Measurements from ENCODE around the gene ACTRT2. TPM values are rescaled to one million over a fixed set of nuclear protein-coding genes. Genes with fewer than 3 reads are reported as not detected.

The ACTRT2 gene
- total RNA-seq, result 100 to 1,000 TPM in 1 of 2 donors, 10 to 100 TPM in 1; 64.2 to 143 TPM
- polyA plus RNA-seq (ENCODE audit: insufficient read depth, low read depth, low replicate concordance), result 183 TPM
- long read RNA-seq, donor 1, result 0 reads
- long read RNA-seq, donor 2, result 0 reads

DNA sequence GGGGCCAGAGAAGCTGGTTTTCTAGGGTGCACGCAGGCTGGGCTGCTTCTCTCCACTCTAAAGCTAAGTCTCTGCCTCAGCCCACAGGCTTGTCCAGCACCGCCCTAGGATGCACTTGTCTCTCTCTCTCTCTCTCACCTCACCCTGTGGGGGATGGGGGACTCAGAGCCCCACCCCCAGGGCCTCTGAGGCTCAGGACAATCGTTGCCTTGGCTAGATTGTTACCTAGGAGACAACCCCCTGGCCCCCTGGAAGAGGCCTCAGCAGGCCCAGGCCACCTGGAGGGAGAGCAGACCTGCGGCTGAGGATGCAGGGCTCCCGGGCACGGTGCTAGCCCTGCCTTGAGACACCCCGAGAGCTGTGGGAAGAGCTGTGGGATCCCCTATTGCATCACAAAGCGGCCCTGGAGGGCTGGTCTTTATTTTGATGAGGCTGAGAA lies at the start of gene ACTRT2:
TSS of gene ACTRT2 (plus strand) at position 235 of the 439 bp plus-strand sequence. CDS start 220 bp downstream, outside the sequence.
- Histone ChIP-seq H3K9me3 (no peaks in the 10 kb centered on the region), H3K4me3 (no peak within 1 kb of the TSS), H3K27me3 (no peaks in the 10 kb centered on the region), H3K27ac (no peak within 1 kb of the TSS), H3K4me1 (no peaks in the 10 kb centered on the region), H3K36me3 (ENCODE audit: low read depth, missing control alignments) (no peaks in the 10 kb centered on the region)
- 69 to 73% methylated on average over 5 to 8 of the region's 8 CpGs for WGBS, 2 donors
- intact Hi-C loops (cut with DNase I; ENCODE audit: low total_unique reads), result no loop called here
- TF ChIP-seq, protein P1, sequence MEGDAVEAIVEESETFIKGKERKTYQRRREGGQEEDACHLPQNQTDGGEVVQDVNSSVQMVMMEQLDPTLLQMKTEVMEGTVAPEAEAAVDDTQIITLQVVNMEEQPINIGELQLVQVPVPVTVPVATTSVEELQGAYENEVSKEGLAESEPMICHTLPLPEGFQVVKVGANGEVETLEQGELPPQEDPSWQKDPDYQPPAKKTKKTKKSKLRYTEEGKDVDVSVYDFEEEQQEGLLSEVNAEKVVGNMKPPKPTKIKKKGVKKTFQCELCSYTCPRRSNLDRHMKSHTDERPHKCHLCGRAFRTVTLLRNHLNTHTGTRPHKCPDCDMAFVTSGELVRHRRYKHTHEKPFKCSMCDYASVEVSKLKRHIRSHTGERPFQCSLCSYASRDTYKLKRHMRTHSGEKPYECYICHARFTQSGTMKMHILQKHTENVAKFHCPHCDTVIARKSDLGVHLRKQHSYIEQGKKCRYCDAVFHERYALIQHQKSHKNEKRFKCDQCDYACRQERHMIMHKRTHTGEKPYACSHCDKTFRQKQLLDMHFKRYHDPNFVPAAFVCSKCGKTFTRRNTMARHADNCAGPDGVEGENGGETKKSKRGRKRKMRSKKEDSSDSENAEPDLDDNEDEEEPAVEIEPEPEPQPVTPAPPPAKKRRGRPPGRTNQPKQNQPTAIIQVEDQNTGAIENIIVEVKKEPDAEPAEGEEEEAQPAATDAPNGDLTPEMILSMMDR (IDR thresholded peaks at IDR 0.05), result no peak
- TF ChIP-seq POLR2A (IDR thresholded peaks at IDR 0.05), result no peak
- DNase-seq, result no peak

DNA sequence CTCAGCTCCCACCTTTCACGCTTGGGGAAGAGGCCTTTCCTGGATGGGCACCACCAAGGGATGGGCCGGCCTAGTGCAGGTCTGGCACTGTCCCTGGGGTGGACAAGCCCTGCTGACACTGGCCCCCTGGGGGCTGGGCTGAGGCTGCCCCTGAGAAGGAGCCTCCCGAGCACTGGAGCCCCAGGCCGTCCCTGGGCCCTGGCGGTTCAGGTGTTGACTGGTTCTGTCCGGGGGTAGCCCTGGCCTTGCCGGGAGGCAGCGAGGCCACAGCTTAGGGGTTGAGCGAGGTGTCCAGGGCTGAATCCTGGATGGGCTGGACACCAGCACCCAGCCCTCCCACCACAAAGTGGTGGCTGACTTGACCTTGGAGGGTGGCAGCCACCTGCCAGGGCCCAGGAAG lies 49.7 kb upstream of the ACTRT2 start:
- Histone ChIP-seq H3K4me3 (no peak overlapping the region), H3K27me3 (no peaks in the 10 kb centered on the region), H3K27ac (no peak overlapping the region), H3K9me3 (no peaks in the 10 kb centered on the region), H3K4me1 (peaks cover 16% of the 10 kb centered on the region), H3K36me3 (ENCODE audit: low read depth, missing control alignments) (no peaks in the 10 kb centered on the region)
- DNase-seq, result peak; percentile 6
- intact Hi-C loops (cut with DNase I; ENCODE audit: low total_unique reads), result no loop called here
- WGBS, 2 donors, result 93 to 100% methylated on average over 2 to 9 of the region's 9 CpGs
- TF ChIP-seq, protein P1 (IDR thresholded peaks at IDR 0.05), result no peak
- TF ChIP-seq POLR2A (IDR thresholded peaks at IDR 0.05), result no peak

DNA sequence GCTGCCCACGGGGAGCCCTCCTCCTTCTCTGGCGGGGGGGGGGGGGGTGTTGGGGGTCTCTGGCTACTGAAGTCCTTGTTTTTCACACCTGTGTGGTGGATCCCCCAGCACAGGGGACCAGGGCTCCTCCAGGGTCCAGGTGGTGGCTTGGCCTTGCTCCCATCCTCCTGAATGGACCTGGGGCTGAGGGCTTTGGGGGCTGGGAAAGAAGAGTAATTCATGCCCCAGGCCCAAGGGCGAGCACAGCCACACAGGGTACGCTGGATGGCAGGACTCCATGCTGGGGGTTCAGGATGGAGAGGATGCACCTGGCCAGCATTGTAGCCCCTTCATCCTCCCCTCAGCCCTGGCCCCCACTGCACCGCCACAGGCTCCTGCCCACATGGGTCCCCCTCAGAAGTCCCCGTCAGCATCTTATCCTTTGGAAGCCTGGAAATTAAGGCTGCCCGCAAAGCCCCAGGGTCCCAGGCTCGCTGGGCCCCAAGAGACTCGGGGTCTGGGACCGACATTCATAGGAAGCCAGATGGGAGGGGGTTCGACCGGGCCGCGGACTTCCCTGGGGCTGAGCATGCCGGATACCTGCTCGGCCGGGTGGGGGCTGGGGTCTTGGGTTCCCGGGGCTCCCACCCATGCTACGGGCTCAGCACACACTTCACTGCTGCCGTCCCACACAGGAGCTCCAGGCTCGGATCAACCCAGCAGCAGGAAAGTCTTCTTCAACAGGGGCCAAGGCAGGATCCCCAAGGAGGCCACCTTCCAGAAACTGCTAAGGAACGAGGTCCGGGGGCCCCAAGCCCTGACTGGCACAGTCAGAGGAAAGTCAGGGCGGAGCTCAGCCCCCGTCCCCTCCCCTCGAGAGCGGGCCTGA lies 49.0 kb upstream of the ACTRT2 start:
- WGBS, 2 donors, result 85 to 89% methylated on average over 7 to 25 of the region's 27 CpGs
- no peak for TF ChIP-seq POLR2A (IDR thresholded peaks at IDR 0.05)
- TF ChIP-seq, protein P1 (IDR thresholded peaks at IDR 0.05), result no peak
- Histone ChIP-seq H3K4me3 (no peak overlapping the region), H3K36me3 (ENCODE audit: low read depth, missing control alignments) (no peaks in the 10 kb centered on the region), H3K9me3 (no peaks in the 10 kb centered on the region), H3K27me3 (no peaks in the 10 kb centered on the region), H3K27ac (no peak overlapping the region), H3K4me1 (peaks cover 16% of the 10 kb centered on the region)
- peak; percentile 8 for DNase-seq
- intact Hi-C loops (cut with DNase I; ENCODE audit: low total_unique reads), result no loop called here

DNA sequence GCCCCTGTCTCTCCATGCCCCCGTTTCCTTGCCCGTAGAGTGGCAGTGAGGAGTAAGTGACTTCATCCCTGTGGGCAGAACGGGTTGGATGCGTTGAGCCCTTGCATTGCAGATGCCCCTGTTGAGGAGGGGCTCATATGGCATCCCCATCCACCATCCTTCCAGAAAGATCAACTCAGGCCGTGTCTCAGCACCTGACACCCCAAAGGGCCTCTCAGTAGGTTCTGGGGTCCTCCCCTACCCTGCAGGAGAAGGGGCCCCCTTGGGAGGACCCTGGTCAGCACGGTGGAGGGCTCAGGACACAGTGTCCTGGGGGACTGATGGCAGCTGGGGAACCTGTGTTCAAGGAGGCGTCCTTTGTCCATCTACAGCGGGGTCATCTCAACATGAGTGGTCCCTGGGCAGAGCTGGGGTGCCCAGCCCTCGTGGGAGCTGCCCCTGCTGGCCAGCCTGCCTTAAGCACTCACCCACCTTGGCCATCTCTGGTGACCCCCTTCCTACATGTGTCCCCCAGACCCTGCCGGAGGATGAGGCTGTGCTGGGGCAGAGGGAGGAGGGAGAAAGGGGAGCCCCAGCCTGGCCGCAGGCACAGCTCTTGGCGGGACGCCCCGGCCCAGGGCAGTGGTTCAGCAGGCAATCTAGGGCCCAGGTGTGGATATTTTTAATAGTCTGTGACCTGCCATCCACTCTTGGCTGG lies 48.2 kb upstream of the ACTRT2 start:
- 52 to 86% methylated on average over 3 to 14 of the region's 14 CpGs for WGBS, 2 donors
- peak; percentile 6 for DNase-seq
- H3K27ac ChIP-seq, result no peak overlapping the region
- H3K9me3 ChIP-seq, result no peaks in the 10 kb centered on the region
- H3K4me3 ChIP-seq, result no peak overlapping the region
- intact Hi-C loops (cut with DNase I; ENCODE audit: low total_unique reads), result no loop called here
- H3K27me3 ChIP-seq, result no peaks in the 10 kb centered on the region
- H3K4me1 ChIP-seq, result peaks cover 13% of the 10 kb centered on the region
- H3K36me3 ChIP-seq (ENCODE audit: low read depth, missing control alignments), result no peaks in the 10 kb centered on the region
- TF ChIP-seq, protein P1 (IDR thresholded peaks at IDR 0.05), result no peak
- TF ChIP-seq POLR2A (IDR thresholded peaks at IDR 0.05), result no peak
